GM08714 (cell line): ENCODE measurements around the gene EHD4.

Source experiments
- H3K4me3 ChIP-seq: fragments of 200-500 bp; sonication (Bioruptor generic); 2 replicates; pipeline ENCODE4 v1.5.1; 2014; ENCODE audit warnings: mild to moderate bottlenecking, low read length, inconsistent platforms
- ZNF274 ChIP-seq: IDR thresholded peaks from 2 replicates; pipeline ENCODE4 v1.6.1; 2012; ENCODE audit warnings: mild to moderate bottlenecking, low read depth, low read length

EHD4 gene

GRCh38 chr15:41988896-41989572 lies 16.7 kb upstream of the EHD4 start:
- no peak for TF ChIP-seq ZNF274

GRCh38 chr15:41987925-41988275 lies 15.5 kb upstream of the EHD4 start:
- TF ChIP-seq ZNF274, result no peak
- no peak overlapping the region for H3K4me3 ChIP-seq

More at GRCh38 chr15:41988896-41989572, 16.7 kb upstream of the EHD4 start:
- H3K4me3 ChIP-seq, result no peak overlapping the region

GRCh38 chr15:41987246-41987924 lies 15.0 kb upstream of the EHD4 start:
- no peak for TF ChIP-seq ZNF274

GRCh38 chr15:41985236-41986160 lies 13.1 kb upstream of the EHD4 start:
- no peak for TF ChIP-seq ZNF274
- H3K4me3 ChIP-seq, result no peak overlapping the region

More at GRCh38 chr15:41987246-41987924, 15.0 kb upstream of the EHD4 start:
- no peak overlapping the region for H3K4me3 ChIP-seq

- no peak overlapping the region for H3K4me3 ChIP-seq
- no peak for TF ChIP-seq ZNF274
Measured at GRCh38 chr15:41984622-41985021, 12.3 kb upstream of the EHD4 start.

GRCh38 chr15:41983621-41984571 lies 11.5 kb upstream of the EHD4 start:
- no peak for TF ChIP-seq ZNF274
- no peak overlapping the region for H3K4me3 ChIP-seq

GRCh38 chr15:41983221-41983620 lies 10.9 kb upstream of the EHD4 start:
- no peak for TF ChIP-seq ZNF274
- no peak overlapping the region for H3K4me3 ChIP-seq

GRCh38 chr15:41982133-41982930 lies 10.0 kb upstream of the EHD4 start:
- no peak overlapping the region for H3K4me3 ChIP-seq
- TF ChIP-seq ZNF274, result no peak

- H3K4me3 ChIP-seq, result no peak overlapping the region
- no peak for TF ChIP-seq ZNF274
Measured at GRCh38 chr15:41981371-41982132, 9.2 kb upstream of the EHD4 start.

GRCh38 chr15:41980654-41981323 lies 8.4 kb upstream of the EHD4 start:
- TF ChIP-seq ZNF274, result no peak
- H3K4me3 ChIP-seq, result no peak overlapping the region

- no peak overlapping the region for H3K4me3 ChIP-seq
- TF ChIP-seq ZNF274, result no peak
Measured at GRCh38 chr15:41979493-41980266, 7.3 kb upstream of the EHD4 start.
